Gastrocnemius medialis (tissue), 4 donors: ENCODE results near the gene NEK11.

ENCODE experiments used
- CTCF ChIP-seq, 5 experiments: fragments of 450-650 bp in 3 of 5; fragments of 200-600 bp in 2 of 5; sonication (generic) in 2 of 5; IDR thresholded peaks in 4 of 5; conservative IDR thresholded peaks in 1 of 5; 1 replicate in 4 of 5; 2 replicates in 1 of 5; pipeline ENCODE4 v1.5.1; 2016 to 2019; ENCODE audit warnings: antibody characterized with exemption in 5 of 5, mild to moderate bottlenecking in 3 of 5, moderate library complexity in 3 of 5
- POLR2A ChIP-seq, 2 donors: fragments of 450-650 bp; IDR thresholded peaks; one replicate each; pipeline ENCODE4 v1.6.1; 2017; ENCODE audit warnings: antibody characterized with exemption in 2 of 2, mild to moderate bottlenecking in 2 of 2, moderate library complexity in 2 of 2

GRCh38 chr3:131026321-131027151 lies at the start of gene NEK11, which contains the start of gene ASTE1:
- TF ChIP-seq CTCF (IDR thresholded peaks at IDR 0.05 in 4 of 5, conservative IDR thresholded peaks at IDR 0.05 in 1 of 5), result no peak
- TF ChIP-seq POLR2A (IDR thresholded peaks at IDR 0.05), result peak in 1 of 2 donors; percentile 27
